SKM-1 (cell line): ENCODE results near the gene CEMIP.

Source experiments
- DNase-seq: peaks from one replicate; lab custom pipeline; 2025; ENCODE audit not compliant: unreplicated experiment; lab: John Stamatoyannopoulos, UW

Gene CEMIP

GRCh38 chr15:80778964-80779657 lies at the start of gene CEMIP:
Gene CEMIP, plus strand, starts transcription at chr15:80779370. Its CDS starts 94,510 bp downstream, at chr15:80873880.
- no peak for DNase-seq

GRCh38 chr15:80730387-80730786 lies 48.8 kb upstream of the CEMIP start:
- no peak for DNase-seq

DNA sequence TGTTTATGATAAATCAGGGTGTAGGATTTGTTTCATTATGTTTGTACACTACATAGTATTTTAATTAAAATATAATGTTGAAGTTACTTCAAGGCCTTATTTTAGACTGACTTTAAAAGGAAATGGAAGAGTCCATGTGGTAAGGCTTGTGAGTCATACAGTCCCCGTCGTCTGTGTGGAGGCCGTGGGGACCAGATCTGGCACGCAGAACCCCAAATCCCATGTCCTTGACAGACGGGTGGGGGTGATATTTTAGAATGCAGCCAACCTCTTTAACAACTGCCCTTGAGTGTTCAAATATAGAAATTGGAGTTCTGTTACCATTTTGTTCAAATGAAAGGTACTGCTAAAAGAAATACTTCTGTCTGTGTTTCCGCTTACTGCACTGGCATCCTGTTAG lies 48.2 kb upstream of the CEMIP start:
- DNase-seq = no peak

- no peak for DNase-seq
Observed at GRCh38 chr15:80732167-80732566, 47.0 kb upstream of the CEMIP start.

DNA sequence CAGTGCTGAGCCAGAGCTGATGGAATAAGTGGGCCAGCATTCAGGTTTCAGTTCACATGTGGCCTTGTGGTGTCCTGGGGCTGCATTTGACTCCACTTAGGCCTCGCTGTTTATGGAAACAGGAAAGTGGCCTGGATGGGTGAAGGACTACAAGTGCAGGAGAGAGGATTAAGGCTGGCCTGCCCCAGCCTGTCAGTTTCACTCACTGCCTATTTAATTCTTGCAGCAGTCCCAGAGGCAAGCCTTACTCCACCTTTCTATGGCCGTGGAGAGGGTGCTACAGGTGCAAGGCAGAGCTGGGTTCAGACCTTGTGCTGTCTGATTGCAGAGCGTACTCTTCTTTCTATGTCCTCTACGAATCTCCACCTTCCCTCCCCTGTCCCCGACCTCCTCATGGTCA lies 46.4 kb upstream of the CEMIP start:
- no peak for DNase-seq

DNA sequence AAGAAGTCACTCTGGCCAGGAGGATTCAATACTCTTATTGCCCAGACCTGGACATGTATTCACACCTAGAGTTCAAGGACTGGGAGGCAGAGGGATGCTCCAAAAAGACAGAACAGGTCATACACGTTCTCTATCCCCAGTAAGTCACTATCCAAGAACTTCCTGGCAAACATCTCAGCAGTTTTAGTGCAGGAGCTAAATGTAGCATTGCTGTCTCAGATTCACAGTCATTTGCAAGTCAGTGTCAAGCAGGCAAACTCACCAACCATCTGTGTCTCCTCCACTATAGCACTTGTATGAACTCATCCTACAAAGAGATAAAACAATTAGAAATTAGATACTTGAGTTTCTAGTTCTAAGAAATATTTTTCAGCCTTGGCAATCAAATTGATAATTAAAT lies 45.7 kb upstream of the CEMIP start:
- DNase-seq = no peak

GRCh38 chr15:80735344-80735743 lies 43.8 kb upstream of the CEMIP start:
- no peak for DNase-seq

- DNase-seq = no peak
Observed at GRCh38 chr15:80736560-80736959, 42.6 kb upstream of the CEMIP start.

DNA sequence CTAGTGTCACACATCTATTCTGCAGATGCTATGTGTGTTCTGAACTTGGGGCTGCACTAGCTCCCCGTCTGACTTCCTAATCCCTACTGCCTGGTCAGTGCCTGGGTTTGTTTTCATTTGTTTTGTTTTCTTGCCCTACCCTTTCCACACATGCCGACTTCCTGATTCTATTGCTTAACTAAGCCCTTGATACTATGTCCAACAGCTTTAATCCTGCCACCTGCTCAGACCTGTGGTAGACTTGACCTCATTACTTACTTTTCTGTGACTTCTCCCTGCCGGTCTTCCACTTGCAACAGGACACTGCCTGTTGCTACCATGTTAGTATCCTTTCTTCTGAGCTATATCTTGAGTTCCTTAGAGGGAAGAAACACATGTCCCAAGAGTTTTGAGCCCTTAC lies 39.3 kb upstream of the CEMIP start:
- DNase-seq = no peak

DNA sequence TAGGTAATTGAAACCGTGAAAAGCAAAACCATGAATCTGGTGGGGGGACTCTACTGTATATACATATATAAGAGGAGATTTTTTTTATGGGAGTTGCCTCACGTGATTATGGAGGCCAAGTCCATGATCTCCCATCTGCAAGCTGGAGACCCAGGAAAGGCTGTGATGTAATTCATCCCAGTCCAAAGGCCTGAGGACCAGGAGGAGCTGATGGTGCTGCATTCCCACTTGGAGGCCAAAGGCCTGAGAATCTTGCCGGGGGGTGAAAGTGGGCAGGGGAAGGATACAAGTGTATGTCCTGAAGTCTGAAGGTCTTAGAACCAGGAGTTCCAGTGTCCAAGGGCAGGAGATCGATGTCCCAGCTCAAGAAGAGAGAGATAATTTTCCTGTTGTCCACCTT lies 37.1 kb upstream of the CEMIP start:
- DNase-seq = no peak

DNA sequence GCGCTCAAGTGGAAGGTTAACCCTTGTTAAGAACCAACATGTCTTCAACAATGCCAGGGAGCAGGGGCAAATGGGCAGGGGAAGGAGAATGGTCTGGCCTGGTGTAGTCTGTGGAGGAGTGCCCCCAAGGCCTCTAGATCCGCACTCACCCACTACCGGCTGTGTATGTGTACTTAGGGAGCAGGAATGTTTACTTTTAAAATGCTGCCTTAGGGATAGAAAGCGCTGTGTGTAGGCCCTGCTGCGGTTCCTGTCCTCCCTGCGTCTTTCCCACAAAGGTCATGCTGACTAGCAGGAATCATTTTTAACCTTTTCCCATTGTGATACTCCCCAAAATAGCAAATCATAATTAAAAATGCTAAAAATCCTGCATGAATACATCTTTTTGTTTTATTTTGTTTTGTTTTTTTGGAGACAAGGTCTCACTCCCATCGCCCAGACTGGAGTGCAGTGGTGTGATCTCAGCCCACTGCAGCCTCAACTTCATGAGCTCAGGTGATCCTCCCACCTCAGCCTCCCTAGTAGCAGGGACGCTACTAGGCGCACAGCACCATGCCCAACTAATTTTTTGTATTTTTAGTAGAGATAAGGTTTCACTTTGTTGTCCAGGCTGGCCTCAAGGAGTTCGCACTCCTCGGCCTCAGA lies 35.9 kb upstream of the CEMIP start:
- no peak for DNase-seq

DNA sequence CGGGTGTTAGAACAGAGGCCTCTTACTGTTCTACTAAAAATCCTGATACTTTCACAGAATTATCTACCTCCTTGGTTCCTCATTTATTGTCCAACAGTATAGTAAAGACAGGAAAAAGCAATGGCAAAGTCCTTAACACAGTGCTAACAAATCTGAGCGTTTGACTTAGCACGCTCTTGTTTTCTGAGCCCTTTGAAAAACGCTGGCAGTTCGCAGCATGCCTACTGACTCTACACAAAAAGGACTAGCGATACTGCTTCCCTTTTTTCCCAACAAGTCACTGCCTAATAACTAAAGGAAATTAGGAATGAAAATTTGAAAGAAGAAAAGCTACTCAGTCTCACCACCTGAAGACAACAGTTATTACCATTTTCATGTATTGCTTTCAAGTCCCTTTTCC lies 34.8 kb upstream of the CEMIP start:
- no peak for DNase-seq

- DNase-seq = no peak
Observed at GRCh38 chr15:80744826-80745225, 34.3 kb upstream of the CEMIP start.

GRCh38 chr15:80745888-80746287 lies 33.3 kb upstream of the CEMIP start:
- DNase-seq = no peak

DNA sequence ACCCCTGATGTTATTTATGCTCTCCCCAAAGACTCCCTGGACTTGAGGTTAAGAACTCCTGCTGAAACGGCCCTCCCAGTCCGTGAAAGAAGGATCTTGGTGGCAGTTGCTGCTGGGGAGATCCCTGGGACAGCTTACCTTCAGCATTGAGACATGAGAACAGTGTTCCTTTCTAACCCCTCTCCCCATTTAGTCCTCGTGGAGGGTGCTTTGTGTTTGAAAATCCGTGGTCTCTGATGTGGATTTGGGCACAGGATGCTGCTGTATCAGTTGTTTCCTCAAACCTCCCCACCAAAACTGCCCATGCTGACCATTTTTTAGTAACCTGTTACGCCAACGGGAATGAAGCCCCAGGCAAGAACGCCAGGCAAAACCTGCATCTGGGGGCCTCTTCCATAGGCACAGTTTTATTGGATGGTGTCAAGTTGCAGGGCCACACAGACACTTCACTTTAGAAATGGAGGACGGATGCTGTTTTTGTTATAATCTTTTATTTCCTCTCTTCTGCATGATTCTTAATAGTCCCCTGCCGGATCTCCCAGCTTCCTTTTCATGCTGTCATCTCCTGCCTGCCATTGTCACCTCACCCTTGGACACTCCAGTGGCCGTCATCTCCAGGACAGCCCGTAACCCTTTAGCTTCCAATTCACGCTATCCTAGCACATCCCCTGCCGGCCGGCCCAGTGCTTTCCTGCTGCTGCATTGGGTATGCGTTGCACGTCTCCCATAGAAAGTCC lies 31.7 kb upstream of the CEMIP start:
- no peak for DNase-seq

DNA sequence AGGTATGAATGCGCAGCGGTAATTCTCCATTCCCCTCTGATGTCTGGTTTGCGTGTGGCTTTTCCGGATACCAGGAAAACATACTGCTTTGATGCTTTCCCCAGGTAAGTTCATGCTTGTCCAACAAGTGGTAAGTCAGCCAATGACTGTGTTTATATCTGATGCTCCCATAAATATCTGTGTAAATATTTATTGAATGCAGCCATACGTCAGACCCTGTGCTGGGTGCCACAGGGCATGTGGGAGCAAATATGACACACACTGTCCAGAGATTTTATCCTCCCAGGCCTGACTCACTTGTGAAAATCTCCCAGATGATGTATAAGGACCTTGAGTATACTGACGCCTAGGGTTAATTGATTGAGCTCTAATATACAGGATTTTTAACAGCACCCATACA lies 29.6 kb upstream of the CEMIP start:
- DNase-seq = no peak

- DNase-seq = no peak
Observed at GRCh38 chr15:80750575-80750974, 28.6 kb upstream of the CEMIP start.

DNA sequence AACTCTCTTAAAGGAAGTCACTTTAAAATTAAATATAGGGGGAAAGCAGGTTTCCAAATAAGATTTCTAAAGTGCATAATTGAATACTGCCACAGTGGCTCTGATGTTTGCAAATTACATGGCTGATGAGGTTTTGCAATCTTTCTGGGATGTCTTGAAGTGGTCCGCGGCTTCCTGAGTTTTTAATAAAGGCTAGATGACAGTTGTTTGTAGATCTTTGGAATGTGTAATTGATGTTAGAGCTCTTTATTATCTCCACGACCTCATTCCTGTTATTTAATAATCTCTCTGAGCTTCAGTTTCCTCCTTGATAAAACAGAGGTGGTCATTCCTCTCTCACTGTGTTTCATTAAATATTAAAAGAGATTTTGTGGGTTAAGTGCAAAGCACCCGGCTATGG lies 27.0 kb upstream of the CEMIP start:
- DNase-seq = no peak

GRCh38 chr15:80753161-80753560 lies 26.0 kb upstream of the CEMIP start:
- DNase-seq = no peak

DNA sequence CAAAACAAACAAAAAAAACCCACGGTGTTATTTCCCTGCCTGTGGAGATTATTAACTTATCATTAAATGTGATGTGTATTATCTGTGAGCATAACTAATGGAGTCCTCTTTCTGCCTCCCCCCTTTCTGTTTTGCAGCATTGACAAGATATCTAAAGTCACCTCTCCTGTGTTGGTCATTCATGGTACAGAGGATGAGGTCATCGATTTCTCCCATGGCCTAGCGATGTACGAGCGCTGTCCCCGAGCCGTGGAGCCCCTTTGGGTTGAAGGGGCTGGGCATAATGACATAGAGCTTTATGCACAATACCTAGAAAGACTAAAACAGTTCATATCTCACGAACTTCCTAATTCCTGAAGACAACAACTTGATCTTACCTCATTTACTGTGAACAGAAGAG lies 25.2 kb upstream of the CEMIP start:
- no peak for DNase-seq

DNA sequence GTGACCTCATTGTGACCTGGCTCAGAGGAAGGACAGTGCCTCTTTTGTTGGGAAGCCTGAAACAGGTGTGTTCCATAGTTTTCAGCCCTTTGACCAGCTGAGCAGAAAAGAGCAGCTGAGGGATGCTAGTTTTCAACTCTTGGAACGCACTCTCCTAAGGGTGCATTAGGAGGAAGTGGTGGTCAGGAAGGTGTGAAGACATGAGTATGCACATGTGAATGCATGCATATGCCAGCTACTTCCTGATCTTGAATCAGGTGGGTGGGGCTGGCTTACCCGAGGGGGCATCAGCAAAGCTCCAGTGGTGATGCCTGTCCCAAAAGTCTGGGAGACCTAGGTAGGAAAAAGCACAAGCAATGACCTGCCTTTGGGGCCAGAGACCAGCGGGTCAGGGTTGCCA lies 23.3 kb upstream of the CEMIP start:
- no peak for DNase-seq

- DNase-seq = no peak
Observed at GRCh38 chr15:80758130-80758745, 20.9 kb upstream of the CEMIP start.
